Keratinocyte (primary cell): ENCODE data around the gene TXNL1. TPM values are rescaled to one million over a fixed set of nuclear protein-coding genes. Genes with fewer than 3 reads are reported as not detected.
A peak's percentile ranks its signal among the peaks of the same experiment; 100 is the strongest.

Experiments used
- DNase-seq: peaks from one replicate; pipeline ENCODE4 v3.0.0-alpha.2; 2011; ENCODE audit warnings: low read depth, missing footprints, low spot score
- FAIRE-seq: peaks from 2 replicates; lab custom pipeline; 2011; peaks lifted over from hg19 to GRCh38; lab: Jason Lieb, UNC
- H2AFZ ChIP-seq: 2 replicates; pipeline ENCODE4 v1.6.0; 2012; ENCODE audit warnings: low read length, control low read depth, inconsistent platforms; ENCODE audit not compliant: control insufficient read depth
- H3K27ac ChIP-seq: 2 replicates; pipeline ENCODE4 v1.5.1; 2011; ENCODE audit warnings: low read length; ENCODE audit not compliant: control insufficient read depth, insufficient read depth
- H3K27me3 ChIP-seq: 3 replicates; pipeline ENCODE4 v1.6.0; 2011; ENCODE audit warnings: low read length; ENCODE audit not compliant: control insufficient read depth, insufficient read depth; ENCODE audit errors: extremely low read depth
- H3K36me3 ChIP-seq, 2 experiments: 2 replicates in 1 of 2; 3 replicates in 1 of 2; pipeline ENCODE4 v1.5.1; 2011; ENCODE audit warnings: low read length in 2 of 2, mild to moderate bottlenecking in 1 of 2; ENCODE audit not compliant: control insufficient read depth in 2 of 2, insufficient read depth in 2 of 2; ENCODE audit errors: extremely low read depth in 1 of 2
- H3K4me1 ChIP-seq: 3 replicates; pipeline ENCODE4 v1.5.1; 2011; ENCODE audit warnings: low read length; ENCODE audit not compliant: control insufficient read depth, insufficient read depth; ENCODE audit errors: extremely low read depth
- H3K4me2 ChIP-seq: 3 replicates; pipeline ENCODE4 v1.6.0; 2011; ENCODE audit warnings: low read depth, low read length; ENCODE audit not compliant: control insufficient read depth, insufficient read depth; ENCODE audit errors: extremely low read depth
- H3K4me3 ChIP-seq, 3 experiments: fragments of 200-600 bp in 1 of 3; sonication (generic) in 1 of 3; 2 replicates in 2 of 3; 3 replicates in 1 of 3; pipeline ENCODE4 v1.5.1; 2011 to 2016; ENCODE audit warnings: low read length in 3 of 3, mild to moderate bottlenecking in 3 of 3, control low read depth in 2 of 3, inconsistent platforms in 1 of 3, low read depth in 1 of 3, mixed read lengths in 1 of 3, mixed run types in 1 of 3, moderate library complexity in 1 of 3; ENCODE audit not compliant: control insufficient read depth in 2 of 3, insufficient read depth in 2 of 3; ENCODE audit errors: extremely low read depth in 1 of 3
- H3K79me2 ChIP-seq: 2 replicates; pipeline ENCODE4 v1.6.0; 2012; ENCODE audit warnings: low read length; ENCODE audit not compliant: control insufficient read depth, insufficient read depth
- H3K9ac ChIP-seq: 3 replicates; pipeline ENCODE4 v1.6.0; 2011; ENCODE audit warnings: low read length; ENCODE audit not compliant: control insufficient read depth, insufficient read depth; ENCODE audit errors: extremely low read depth
- H3K9me1 ChIP-seq: 3 replicates; pipeline ENCODE4 v1.6.0; 2011; ENCODE audit warnings: low read length; ENCODE audit not compliant: control insufficient read depth, insufficient read depth; ENCODE audit errors: extremely low read depth
- H3K9me3 ChIP-seq: 2 replicates; pipeline ENCODE4 v1.5.1; 2012; ENCODE audit warnings: low read depth, low read length; ENCODE audit not compliant: control insufficient read depth
- H4K20me1 ChIP-seq: 3 replicates; pipeline ENCODE4 v1.6.0; 2011; ENCODE audit warnings: low read length; ENCODE audit not compliant: control insufficient read depth, insufficient read depth; ENCODE audit errors: extremely low read depth
- EZH2 ChIP-seq: IDR thresholded peaks from one replicate; pipeline ENCODE4 v1.6.1; 2012; ENCODE audit warnings: inconsistent platforms, mild to moderate bottlenecking, low read length, moderate library complexity
- dilution Hi-C: fragments of 300-500 bp; cut with MboI; formaldehyde crosslinking; loops from one replicate; pipeline ENCODE4 v1.7.0; 2020; ENCODE audit warnings: low sequenced_read_pairs; ENCODE audit not compliant: extremely low pct_ligation_motif_present
- polyA plus RNA-seq, 5 experiments: library from polyadenylated mRNA; depleted of rRNA in 3 of 5; stranded (reverse) in 3 of 5; stranded (forward) in 1 of 5; unstranded in 1 of 5; fragments of >200 nt; gene quantifications; 1 replicate in 1 of 5; 2 replicates in 3 of 5; 3 replicates in 1 of 5; pipeline versions ENCODE4 v1.2.1 to v1.2.3, GENCODE V29; 2011 to 2012; ENCODE audit warnings: missing spikeins in 2 of 5, low read depth in 1 of 5, low replicate concordance in 1 of 5
- TF ChIP-seq, protein P1 (sequence below), 3 experiments: IDR thresholded peaks in 1 of 3; conservative IDR thresholded peaks in 1 of 3; optimal IDR thresholded peaks in 1 of 3; 2 replicates in 2 of 3; 3 replicates in 1 of 3; pipeline versions ENCODE3 to v1.5.1; 2011; ENCODE audit warnings: low read length in 3 of 3, mild to moderate bottlenecking in 3 of 3, moderate library complexity in 2 of 3, control low read depth in 1 of 3, inconsistent platforms in 1 of 3; ENCODE audit not compliant: insufficient read depth in 2 of 3; ENCODE audit errors: extremely low read depth in 1 of 3

Gene TXNL1
- polyA plus RNA-seq, 1 donor (not counting 4 experiments of a cell fraction or from before 2014, with no cell fraction given), result 92.5 TPM

DNA sequence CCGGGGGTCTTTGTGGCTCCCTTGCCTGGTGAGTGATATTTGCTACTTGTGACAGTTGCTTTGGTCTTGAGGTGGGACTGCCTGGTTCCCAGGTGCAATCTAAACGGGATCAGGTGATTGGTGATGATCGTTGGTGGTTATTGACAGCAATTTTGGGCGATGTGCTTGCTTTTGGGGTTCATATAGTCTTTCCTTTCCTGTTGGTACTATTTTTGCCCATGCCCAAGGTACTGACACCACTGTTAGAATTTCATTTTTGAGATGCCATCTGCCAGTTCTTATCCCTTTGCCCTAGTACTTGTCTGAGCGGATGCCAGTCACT is 13.3 kb upstream of the TXNL1 start:
- no peak for FAIRE-seq
- Histone ChIP-seq H3K4me1 (peaks cover 11% of the 10 kb centered on the region), H4K20me1 (no peaks in the 10 kb centered on the region), H3K27ac (peak overlapping the region; percentile 66), H3K4me3 (peak overlapping the region; percentile 89 to 98 (median 94)), H3K27me3 (no peaks in the 10 kb centered on the region), H3K79me2 (peaks cover 19% of the 10 kb centered on the region), H3K9me3 (no peaks in the 10 kb centered on the region), H3K9me1 (no peaks in the 10 kb centered on the region), H3K4me2 (peak overlapping the region; percentile 95), H2AFZ (peak overlapping the region; percentile 98), H3K9ac (peak overlapping the region; percentile 77), H3K36me3 (no peaks in the 10 kb centered on the region)
- DNase-seq, result no peak
- dilution Hi-C loops, result no loop called here
- TF ChIP-seq EZH2, result no peak
- TF ChIP-seq, protein P1, sequence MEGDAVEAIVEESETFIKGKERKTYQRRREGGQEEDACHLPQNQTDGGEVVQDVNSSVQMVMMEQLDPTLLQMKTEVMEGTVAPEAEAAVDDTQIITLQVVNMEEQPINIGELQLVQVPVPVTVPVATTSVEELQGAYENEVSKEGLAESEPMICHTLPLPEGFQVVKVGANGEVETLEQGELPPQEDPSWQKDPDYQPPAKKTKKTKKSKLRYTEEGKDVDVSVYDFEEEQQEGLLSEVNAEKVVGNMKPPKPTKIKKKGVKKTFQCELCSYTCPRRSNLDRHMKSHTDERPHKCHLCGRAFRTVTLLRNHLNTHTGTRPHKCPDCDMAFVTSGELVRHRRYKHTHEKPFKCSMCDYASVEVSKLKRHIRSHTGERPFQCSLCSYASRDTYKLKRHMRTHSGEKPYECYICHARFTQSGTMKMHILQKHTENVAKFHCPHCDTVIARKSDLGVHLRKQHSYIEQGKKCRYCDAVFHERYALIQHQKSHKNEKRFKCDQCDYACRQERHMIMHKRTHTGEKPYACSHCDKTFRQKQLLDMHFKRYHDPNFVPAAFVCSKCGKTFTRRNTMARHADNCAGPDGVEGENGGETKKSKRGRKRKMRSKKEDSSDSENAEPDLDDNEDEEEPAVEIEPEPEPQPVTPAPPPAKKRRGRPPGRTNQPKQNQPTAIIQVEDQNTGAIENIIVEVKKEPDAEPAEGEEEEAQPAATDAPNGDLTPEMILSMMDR (optimal IDR thresholded peaks at IDR 0.05 in 1 of 3, IDR thresholded peaks at IDR 0.05 in 1 of 3, conservative IDR thresholded peaks at IDR 0.05 in 1 of 3; ENCODE audit: extremely low read depth in 1 of 3, insufficient read depth in 2 of 3, low read length in 3 of 3), result no peak

DNA sequence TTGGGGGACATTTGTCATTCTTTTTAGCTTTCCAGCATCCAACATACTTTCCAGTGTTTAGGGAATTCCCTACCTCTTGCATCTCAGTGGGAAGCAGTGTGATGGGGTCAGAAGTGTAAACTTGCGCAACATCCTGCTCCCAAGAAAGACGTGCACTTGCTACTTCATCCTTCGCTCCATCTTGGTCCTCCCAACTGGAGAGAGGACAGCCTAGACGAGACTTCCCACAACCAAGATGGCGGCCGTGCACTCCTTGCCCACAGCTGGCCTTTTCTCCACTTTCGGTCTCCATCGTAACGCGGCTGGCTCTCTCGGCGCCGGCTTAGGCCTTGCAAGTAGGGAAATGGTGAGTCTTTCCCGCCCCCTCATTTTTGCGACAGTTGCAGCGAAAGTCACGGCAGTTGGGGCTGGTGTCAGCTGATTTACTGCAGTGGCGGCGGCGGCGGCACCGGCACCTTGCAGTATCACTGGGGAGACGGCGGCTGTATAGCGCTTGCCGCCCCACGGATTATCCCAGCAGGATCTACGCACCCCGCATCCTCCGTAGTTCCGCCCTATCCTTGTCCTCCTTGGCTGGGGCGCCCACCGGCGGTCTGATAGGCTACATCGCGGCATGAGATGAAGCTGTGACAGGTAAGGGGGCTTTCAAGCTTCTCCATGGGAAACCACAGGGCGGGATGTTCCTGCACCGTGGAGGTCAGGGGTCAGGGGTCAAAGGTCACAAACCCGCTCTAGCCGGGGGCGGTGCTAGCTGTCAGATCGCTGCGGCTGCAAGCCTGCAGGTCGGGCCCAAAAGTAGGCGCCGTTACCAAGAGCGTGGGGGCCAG is 12.8 kb upstream of the TXNL1 start, which contains the start of gene WDR7:
WDR7 (plus strand) TSS at position 416 of the 827 bp plus-strand sequence. CDS start 21,157 bp downstream, outside the sequence.
- Histone ChIP-seq H3K4me2 (peak within 1 kb of the TSS; percentile 95), H3K9me1 (no peaks in the 10 kb centered on the region), H3K36me3 (no peaks in the 10 kb centered on the region), H3K9ac (peak within 1 kb of the TSS; percentile 77), H3K27ac (peak within 1 kb of the TSS; percentile 66), H2AFZ (peak within 1 kb of the TSS; percentile 98), H3K9me3 (no peaks in the 10 kb centered on the region), H3K4me3 (peak within 1 kb of the TSS; percentile 89 to 98 (median 94)), H4K20me1 (no peaks in the 10 kb centered on the region), H3K27me3 (no peaks in the 10 kb centered on the region), H3K4me1 (peaks cover 11% of the 10 kb centered on the region), H3K79me2 (peaks cover 19% of the 10 kb centered on the region)
- dilution Hi-C loops, result no loop called here
- DNase-seq (peak; percentile 81), FAIRE-seq (peak; percentile 91)
- TF ChIP-seq EZH2, result no peak
- TF ChIP-seq, protein P1 (optimal IDR thresholded peaks at IDR 0.05 in 1 of 3, IDR thresholded peaks at IDR 0.05 in 1 of 3, conservative IDR thresholded peaks at IDR 0.05 in 1 of 3; ENCODE audit: extremely low read depth in 1 of 3, insufficient read depth in 2 of 3, low read length in 3 of 3), result no peak
